ENCODE results near the gene TBX10. TPM values are rescaled to one million over a fixed set of nuclear protein-coding genes. Genes with fewer than 3 reads are reported as not detected.
A peak's percentile ranks its signal among the peaks of the same experiment; 100 is the strongest.

The TBX10 gene
- total and polyA plus RNA-seq, 2 of the 8 experiments (the other 6 are each of a cell fraction or from before 2014, with no cell fraction given) = 0.09 TPM; not detected in 1

GRCh38 chr11:67585911-67586310 is 53.7 kb downstream of the TBX10 start:
- CTCF ChIA-PET (ENCODE audit: partially characterized antibody) = interaction anchor here (1.3 to 4.3 kb wide), 3 partner anchors 28 to 40 kb away, joined by 3 to 20 read pairs (median 3); no protein-coding TSS in a partner anchor
- H3K79me1 ChIP-seq (ENCODE audit: low read depth, low read length) = peaks cover 10% of the 10 kb centered on the region
- H2AK5ac ChIP-seq (ENCODE audit: low read depth, low read length) = no peak overlapping the region
- TF ChIP-seq POLR2A (IDR thresholded peaks at IDR 0.05; ENCODE audit: control extremely low read depth in 1 of 2, low read depth in 2 of 2, low read length in 2 of 2) (peak in 1 of 2 experiments; percentile 54; a peak in 1 of 3 replicates), SP4 (IDR thresholded peaks at IDR 0.05; ENCODE audit: low read length) (no peak)
- no peak overlapping the region for H2BK5ac ChIP-seq (ENCODE audit: low read depth, low read length)
- H4K20me1 ChIP-seq (replicated peaks in 1 of 2; ENCODE audit: control insufficient read depth in 1 of 2, insufficient read depth in 2 of 2, low read length in 2 of 2) = peaks cover 8 to 10% of the 10 kb centered on the region in 2 experiments
- H2AFZ ChIP-seq (ENCODE audit: low read length) = no peak overlapping the region
- WGBS, 2 experiments (ENCODE audit: extremely low coverage in 1 of 2, insufficient coverage in 1 of 2, insufficient read length in 1 of 2, insufficient replicate concordance in 2 of 2, low coverage in 1 of 2, low lambda C conversion rate in 2 of 2, missing lambda C conversion rate in 1 of 2) = 85% methylated on average over 4 of the region's 4 CpGs; no CpG with 5 or more reads in 1 of the 2 experiments
- no peak overlapping the region for H3K56ac ChIP-seq (replicated peaks; ENCODE audit: insufficient read length, low read depth, low read length)
- H4K91ac ChIP-seq (replicated peaks; ENCODE audit: insufficient read length, low read length) = no peak overlapping the region
- no peaks in the 10 kb centered on the region for H3K27me3 ChIP-seq (replicated peaks in 1 of 4; ENCODE audit: control insufficient read depth in 3 of 4, extremely low read depth in 1 of 4, insufficient read depth in 3 of 4, low read length in 3 of 4)
- H3K18ac ChIP-seq (ENCODE audit: extremely low read depth, low read length) = no peak overlapping the region
- no peak overlapping the region for H2BK15ac ChIP-seq (ENCODE audit: low read length)
- no peak overlapping the region for H2BK120ac ChIP-seq (replicated peaks; ENCODE audit: low read depth, low read length)
- H3K9ac ChIP-seq (replicated peaks in 1 of 4; ENCODE audit: extremely low read depth in 1 of 4, low read depth in 3 of 4, low read length in 3 of 4) = no peak overlapping the region
- no peaks in the 10 kb centered on the region for H3K9me3 ChIP-seq (ENCODE audit: insufficient read depth in 2 of 2, low read depth in 1 of 2, low read length in 1 of 2)
- H3K4me1 ChIP-seq (replicated peaks in 1 of 4; ENCODE audit: control insufficient read depth in 3 of 4, insufficient read depth in 4 of 4, low read length in 3 of 4) = peaks cover 5 to 28% (median 17%) of the 10 kb centered on the region in 4 experiments
- DNase-seq (ENCODE audit: low read depth in 1 of 2, low spot score in 2 of 2) (no peak), FAIRE-seq (no peak)
- H3K36me3 ChIP-seq (ENCODE audit: control insufficient read depth in 2 of 4, insufficient read depth in 4 of 4, low read length in 3 of 4) = peaks cover 6 to 34% (median 21%) of the 10 kb centered on the region in 4 experiments; a peak in 6 of 8 replicates
- H4K8ac ChIP-seq (ENCODE audit: extremely low read depth, insufficient read depth, low read length) = no peak overlapping the region
- H3K27ac ChIP-seq (ENCODE audit: low read depth, low read length) = no peak overlapping the region
- H2BK12ac ChIP-seq (ENCODE audit: low read depth, low read length) = no peak overlapping the region
- H3K14ac ChIP-seq (ENCODE audit: insufficient read length) = no peak overlapping the region
- peak overlapping the region in 1 of 4 experiments; percentile 76; a peak in 1 of 8 replicates for H3K4me3 ChIP-seq (ENCODE audit: extremely low read depth in 1 of 4, insufficient read depth in 2 of 4, low read depth in 3 of 4, low read length in 4 of 4)
- no peak overlapping the region for H3K23ac ChIP-seq (ENCODE audit: insufficient read length)
- peaks cover 0 to 27% of the 10 kb centered on the region in 2 experiments; a peak in 2 of 4 replicates for H3K79me2 ChIP-seq (ENCODE audit: control insufficient read depth in 1 of 2, insufficient read depth in 2 of 2, low read length in 2 of 2)
- peaks cover 5% of the 10 kb centered on the region; the same call in 1 of the 2 replicates for H3K23me2 ChIP-seq (ENCODE audit: low read depth, low read length)
- H4K5ac ChIP-seq (ENCODE audit: insufficient read length, low read depth, low read length) = no peak overlapping the region
- H3K4me2 ChIP-seq (ENCODE audit: insufficient read depth in 1 of 2, low read depth in 2 of 2, low read length in 2 of 2) = peak overlapping the region; percentile 86 to 92
- no peak overlapping the region for H2BK20ac ChIP-seq (ENCODE audit: low read length)
- H3K4ac ChIP-seq (replicated peaks; ENCODE audit: insufficient read length, low read depth, low read length) = no peak overlapping the region
- POLR2A ChIA-PET (ENCODE audit: partially characterized antibody) = interaction anchor here (0.7 to 6.7 kb wide), 10 partner anchors 8 to 40 kb away, joined by 3 to 71 read pairs (median 21); no protein-coding TSS in a partner anchor
